GM18868 (cell line): ENCODE measurements around the gene SV2C.

Experiments
- ATAC-seq: cut with Tn5 transposase; IDR thresholded peaks from one replicate; pipeline ENCODE4 v1.9.1; 2021; ENCODE audit warnings: mild to moderate bottlenecking, moderate library complexity; ENCODE audit not compliant: unreplicated experiment

Gene SV2C

GRCh38 chr5:76376148-76376865 is 293.1 kb downstream of the SV2C start:
- no peak for ATAC-seq

- ATAC-seq, result no peak
Measured at GRCh38 chr5:76376866-76377230, 293.7 kb downstream of the SV2C start.

GRCh38 chr5:76378355-76378754 is 295.2 kb downstream of the SV2C start:
- no peak for ATAC-seq

- no peak for ATAC-seq
Measured at GRCh38 chr5:76379316-76379715, 296.1 kb downstream of the SV2C start.

GRCh38 chr5:76379855-76380254 is 296.7 kb downstream of the SV2C start:
- ATAC-seq, result no peak

GRCh38 chr5:76380346-76381066 is 297.3 kb downstream of the SV2C start:
- ATAC-seq, result no peak

- ATAC-seq, result no peak
Measured at GRCh38 chr5:76383126-76383832, 300.1 kb downstream of the SV2C start.

GRCh38 chr5:76384189-76384588 is 301.0 kb downstream of the SV2C start:
- ATAC-seq, result no peak

GRCh38 chr5:76384705-76385104 is 301.5 kb downstream of the SV2C start:
- no peak for ATAC-seq

GRCh38 chr5:76385540-76385939 is 302.4 kb downstream of the SV2C start:
- no peak for ATAC-seq

- ATAC-seq, result no peak
Measured at GRCh38 chr5:76386360-76386759, 303.2 kb downstream of the SV2C start.

- no peak for ATAC-seq
Measured at GRCh38 chr5:76388236-76388635, 305.1 kb downstream of the SV2C start.

- ATAC-seq, result no peak
Measured at GRCh38 chr5:76388791-76389512, 305.8 kb downstream of the SV2C start.

GRCh38 chr5:76389513-76390154 is 306.5 kb downstream of the SV2C start:
- no peak for ATAC-seq

- ATAC-seq, result no peak
Measured at GRCh38 chr5:76391014-76391413, 307.8 kb downstream of the SV2C start.

- no peak for ATAC-seq
Measured at GRCh38 chr5:76393035-76393680, 310.0 kb downstream of the SV2C start.

- ATAC-seq, result no peak
Measured at GRCh38 chr5:76397200-76397599, 314.0 kb downstream of the SV2C start.

GRCh38 chr5:76399268-76399667 is 316.1 kb downstream of the SV2C start:
- no peak for ATAC-seq

GRCh38 chr5:76400466-76400865 is 317.3 kb downstream of the SV2C start:
- ATAC-seq, result no peak

- peak; percentile 19 for ATAC-seq
Measured at GRCh38 chr5:76401801-76402250, 318.6 kb downstream of the SV2C start.
